C4-2B (cell line): ENCODE results near the gene MED13L.

Experiments used
- CTCF ChIP-seq: fragments of 450-650 bp; conservative IDR thresholded peaks from 2 replicates; pipeline ENCODE4 v1.5.1; 2017; ENCODE audit warnings: mild to moderate bottlenecking
- ZFX ChIP-seq: fragments of 450-650 bp; IDR thresholded peaks from 2 replicates; pipeline ENCODE4 v1.6.1; 2017

GRCh38 chr12:116186482-116187150 is 90.9 kb downstream of the MED13L start:
- TF ChIP-seq CTCF (no peak), ZFX (no peak)
